OCI-LY3 (cell line): ENCODE data around the gene CDIP1.

Experiments
- EZH2phosphoT487 ChIP-seq: fragments of 200-600 bp; shearing (Covaris generic); IDR thresholded peaks from 2 replicates; pipeline ENCODE4 v1.6.1; 2018; ENCODE audit warnings: antibody characterized with exemption, mixed run types, low read depth
- TF ChIP-seq, protein P1 (sequence below): fragments of 200-600, 300-600 bp; sonication (generic); IDR thresholded peaks from 2 replicates; pipeline ENCODE4 v1.5.1; 2014; ENCODE audit warnings: antibody characterized with exemption, low read length, low read depth

DNA sequence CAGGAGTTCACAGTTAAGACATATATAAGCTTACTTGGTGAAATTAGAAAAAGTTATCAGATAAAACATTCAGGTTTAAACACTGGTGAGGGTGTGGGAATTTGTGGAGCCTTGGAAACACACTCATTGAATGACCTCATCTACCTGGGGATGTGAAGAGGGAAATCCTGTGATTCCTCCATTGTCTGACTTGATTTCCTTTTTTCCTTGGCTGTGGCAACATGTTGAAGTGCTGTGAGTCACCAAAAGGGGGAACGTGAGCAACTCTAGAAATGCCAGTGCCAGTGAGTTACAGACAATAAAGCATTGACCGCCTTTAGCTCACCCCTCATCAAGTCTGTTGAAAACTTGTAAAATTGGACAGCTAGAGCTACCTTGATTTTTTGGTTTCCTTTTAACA is 60.6 kb downstream of the CDIP1 start:
- TF ChIP-seq, protein P1, sequence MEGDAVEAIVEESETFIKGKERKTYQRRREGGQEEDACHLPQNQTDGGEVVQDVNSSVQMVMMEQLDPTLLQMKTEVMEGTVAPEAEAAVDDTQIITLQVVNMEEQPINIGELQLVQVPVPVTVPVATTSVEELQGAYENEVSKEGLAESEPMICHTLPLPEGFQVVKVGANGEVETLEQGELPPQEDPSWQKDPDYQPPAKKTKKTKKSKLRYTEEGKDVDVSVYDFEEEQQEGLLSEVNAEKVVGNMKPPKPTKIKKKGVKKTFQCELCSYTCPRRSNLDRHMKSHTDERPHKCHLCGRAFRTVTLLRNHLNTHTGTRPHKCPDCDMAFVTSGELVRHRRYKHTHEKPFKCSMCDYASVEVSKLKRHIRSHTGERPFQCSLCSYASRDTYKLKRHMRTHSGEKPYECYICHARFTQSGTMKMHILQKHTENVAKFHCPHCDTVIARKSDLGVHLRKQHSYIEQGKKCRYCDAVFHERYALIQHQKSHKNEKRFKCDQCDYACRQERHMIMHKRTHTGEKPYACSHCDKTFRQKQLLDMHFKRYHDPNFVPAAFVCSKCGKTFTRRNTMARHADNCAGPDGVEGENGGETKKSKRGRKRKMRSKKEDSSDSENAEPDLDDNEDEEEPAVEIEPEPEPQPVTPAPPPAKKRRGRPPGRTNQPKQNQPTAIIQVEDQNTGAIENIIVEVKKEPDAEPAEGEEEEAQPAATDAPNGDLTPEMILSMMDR = no peak
- TF ChIP-seq EZH2phosphoT487 = no peak
